HEK293 (cell line): ENCODE data around the gene CNTNAP4.

Source experiments
- CTCF ChIA-PET: fragments of 350-600 bp; formaldehyde crosslinking; extraction: SDS; loops from one replicate; lab custom pipeline; 2021; ENCODE audit warnings: antibody characterized with exemption; lab: Yijun Ruan, JAX
- POLR2A ChIA-PET: fragments of 300-600 bp; formaldehyde crosslinking; extraction: SDS; loops from one replicate; lab custom pipeline; 2020; ENCODE audit warnings: antibody characterized with exemption, inconsistent platforms; lab: Yijun Ruan, JAX
- H3K27ac ChIP-seq: fragments of 200-500 bp; sonication (Bioruptor generic); 2 replicates; pipeline ENCODE4 v1.5.1; 2014; ENCODE audit warnings: low read depth, low read length, control low read depth, inconsistent platforms; ENCODE audit errors: extremely low read depth
- H3K36me3 ChIP-seq, 2 experiments: fragments of 200-500 bp in 1 of 2; sonication (Bioruptor generic) in 1 of 2; 1 replicate in 1 of 2; 2 replicates in 1 of 2; pipeline ENCODE4 v1.5.1; 2014 to 2017; ENCODE audit warnings: inconsistent platforms in 2 of 2, low read length in 2 of 2; ENCODE audit not compliant: control insufficient read depth in 2 of 2, insufficient read depth in 1 of 2
- H3K4me1 ChIP-seq: fragments of 200-500 bp; sonication (Bioruptor generic); 2 replicates; pipeline ENCODE4 v1.5.1; 2014; ENCODE audit warnings: mild to moderate bottlenecking, low read length, inconsistent platforms; ENCODE audit not compliant: control insufficient read depth, insufficient read depth
- H3K4me3 ChIP-seq: 2 replicates; pipeline ENCODE4 v1.5.1; 2011; ENCODE audit warnings: low read depth, mild to moderate bottlenecking, control low read depth, low read length, moderate library complexity
- H3K9me3 ChIP-seq: fragments of 200-500 bp; sonication (Bioruptor generic); 2 replicates; pipeline ENCODE4 v1.5.1; 2014; ENCODE audit warnings: low read depth, low read length, inconsistent platforms; ENCODE audit not compliant: control insufficient read depth, insufficient read depth
- ATF2 ChIP-seq: fragments of 450-650 bp; formaldehyde crosslinking; IDR thresholded peaks from 2 replicates; pipeline ENCODE4 v1.5.1; 2016; ENCODE audit warnings: missing biosample characterization, missing genetic modification characterization, low read depth
- GLIS1 ChIP-seq: fragments of 450-650 bp; formaldehyde crosslinking; IDR thresholded peaks from 2 replicates; pipeline ENCODE4 v1.5.1; 2016; ENCODE audit warnings: missing biosample characterization, missing genetic modification characterization
- KLF7 ChIP-seq: fragments of 450-650 bp; formaldehyde crosslinking; IDR thresholded peaks from 2 replicates; pipeline ENCODE4 v1.5.1; 2016; ENCODE audit warnings: missing biosample characterization, missing genetic modification characterization, borderline replicate concordance
- PATZ1 ChIP-seq: fragments of 450-650 bp; formaldehyde crosslinking; IDR thresholded peaks from 2 replicates; pipeline ENCODE4 v1.5.1; 2016; ENCODE audit warnings: missing biosample characterization, missing genetic modification characterization
- PRDM2 ChIP-seq: fragments of 450-650 bp; formaldehyde crosslinking; IDR thresholded peaks from 2 replicates; pipeline ENCODE4 v1.5.1; 2016; ENCODE audit warnings: missing biosample characterization, missing genetic modification characterization, borderline replicate concordance
- SCRT2 ChIP-seq: fragments of 450-650 bp; formaldehyde crosslinking; IDR thresholded peaks from 2 replicates; pipeline ENCODE4 v1.5.1; 2016; ENCODE audit warnings: missing biosample characterization, missing genetic modification characterization
- ZBTB21 ChIP-seq: fragments of 450-650 bp; formaldehyde crosslinking; IDR thresholded peaks from 2 replicates; pipeline ENCODE4 v1.5.1; 2017; ENCODE audit warnings: missing biosample characterization, missing genetic modification characterization
- ZBTB44 ChIP-seq: fragments of 450-650 bp; IDR thresholded peaks from 2 replicates; pipeline ENCODE4 v1.5.1; 2018; ENCODE audit warnings: missing biosample characterization, mild to moderate bottlenecking, missing genetic modification characterization
- ZNF16 ChIP-seq: fragments of 450-650 bp; formaldehyde crosslinking; IDR thresholded peaks from 2 replicates; pipeline ENCODE4 v1.5.1; 2016; ENCODE audit warnings: low read depth, missing biosample characterization, missing genetic modification characterization
- ZNF2 ChIP-seq: fragments of 450-650 bp; formaldehyde crosslinking; IDR thresholded peaks from 2 replicates; pipeline ENCODE4 v1.5.1; 2016; ENCODE audit warnings: missing biosample characterization, missing genetic modification characterization
- ZNF529 ChIP-seq: fragments of 450-650 bp; formaldehyde crosslinking; IDR thresholded peaks from 2 replicates; pipeline ENCODE4 v1.5.1; 2017; ENCODE audit warnings: missing genetic modification characterization, missing biosample characterization; ENCODE audit not compliant: insufficient replicate concordance
- ZNF596 ChIP-seq: fragments of 450-650 bp; IDR thresholded peaks from 2 replicates; pipeline ENCODE4 v1.5.0; 2018; ENCODE audit warnings: missing biosample characterization, mild to moderate bottlenecking, missing genetic modification characterization, moderate library complexity
- ZNF610 ChIP-seq: fragments of 450-650 bp; formaldehyde crosslinking; IDR thresholded peaks from 2 replicates; pipeline ENCODE4 v1.5.1; 2016; ENCODE audit warnings: missing biosample characterization, missing genetic modification characterization, borderline replicate concordance
- ZNF623 ChIP-seq: fragments of 450-650 bp; formaldehyde crosslinking; IDR thresholded peaks from 2 replicates; pipeline ENCODE4 v1.5.1; 2016; ENCODE audit warnings: missing biosample characterization, missing genetic modification characterization
- ZNF830 ChIP-seq: fragments of 450-650 bp; IDR thresholded peaks from 2 replicates; pipeline ENCODE4 v1.5.0; 2018; ENCODE audit warnings: missing biosample characterization, missing genetic modification characterization, low read depth, mild to moderate bottlenecking, moderate library complexity
- ZSCAN5A ChIP-seq: fragments of 450-650 bp; formaldehyde crosslinking; IDR thresholded peaks from 2 replicates; pipeline ENCODE4 v1.5.1; 2016; ENCODE audit warnings: missing biosample characterization, missing genetic modification characterization

Gene CNTNAP4

GRCh38 chr16:76488065-76488417, 210.8 kb downstream of the CNTNAP4 start (continued):
- TF ChIP-seq ZSCAN5A (no peak), ZBTB21 (tag by site-specific recombination) (no peak), PRDM2 (tag by site-specific recombination) (no peak)

- CTCF ChIA-PET, result no interaction called here
- H3K4me1 ChIP-seq, result no peaks in the 10 kb centered on the region
- POLR2A ChIA-PET, result no interaction called here
These were observed 212.9 kb downstream of the CNTNAP4 start for GRCh38 chr16:76490036-76490639.

More at GRCh38 chr16:76490036-76490639, 212.9 kb downstream of the CNTNAP4 start:
- no peaks in the 10 kb centered on the region for H3K9me3 ChIP-seq
- TF ChIP-seq ZNF596 (tag by site-specific recombination) (no peak), ZNF16 (no peak), ZNF830 (tag by site-specific recombination) (no peak), ZNF623 (tag by site-specific recombination) (no peak), ATF2 (tag by site-specific recombination) (no peak), ZNF2 (tag by site-specific recombination) (no peak), ZNF610 (no peak), GLIS1 (no peak), PATZ1 (tag by site-specific recombination) (no peak), SCRT2 (tag by site-specific recombination) (no peak), ZBTB44 (tag by site-specific recombination) (no peak), ZSCAN5A (no peak), ZNF529 (tag by site-specific recombination) (no peak), KLF7 (tag by site-specific recombination) (no peak)
- no peak overlapping the region for H3K4me3 ChIP-seq
- H3K27ac ChIP-seq, result no peak overlapping the region
- H3K36me3 ChIP-seq, result no peaks in the 10 kb centered on the region
